ENCODE measurements around the gene FMO1. TPM values are rescaled to one million over a fixed set of nuclear protein-coding genes. Genes with fewer than 3 reads are reported as not detected.

The FMO1 gene
- total and polyA plus RNA-seq, 7 experiments from 2014 or later: not detected

DNA sequence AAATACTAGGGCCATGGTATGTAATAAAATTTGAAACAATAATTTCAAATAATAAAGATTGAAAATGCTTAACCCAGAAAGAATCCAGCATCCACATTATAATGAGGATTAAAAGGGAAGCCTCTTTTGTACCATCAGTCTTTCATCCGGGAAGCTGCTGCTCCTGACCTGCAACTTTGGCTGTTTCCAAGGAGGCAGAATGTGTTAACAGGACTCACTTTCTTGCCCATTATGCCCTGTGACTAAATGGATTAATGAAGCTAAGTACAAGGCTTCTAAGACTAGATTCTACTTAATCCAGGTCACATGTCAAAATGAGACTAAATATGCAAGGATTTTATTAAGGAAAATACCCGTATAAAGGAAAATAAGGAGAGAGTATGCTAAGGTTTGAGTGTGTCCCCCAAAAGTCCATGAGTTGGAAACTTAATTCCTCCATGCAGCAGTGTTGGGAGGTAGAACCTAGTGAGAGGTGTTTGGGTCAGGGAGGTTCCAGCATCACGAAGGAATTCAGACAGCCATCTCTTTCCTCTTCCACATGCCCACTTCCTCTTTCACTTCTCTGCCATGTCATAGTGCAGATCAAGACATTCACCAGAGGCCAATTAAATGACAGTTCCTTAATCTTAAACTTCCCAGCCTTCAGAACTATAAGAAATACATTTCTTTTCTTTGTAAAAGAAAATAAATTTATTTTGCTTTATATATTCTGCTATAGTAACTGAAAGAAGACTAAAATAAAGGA is 35.5 kb upstream of the FMO1 start:
- Histone ChIP-seq H3K27me3 (ENCODE audit: control insufficient read depth in 2 of 2, insufficient read depth in 2 of 2, low read length in 2 of 2) (no peaks in the 10 kb centered on the region), H3K4me1 (ENCODE audit: control insufficient read depth in 2 of 2, insufficient read depth in 2 of 2, low read length in 2 of 2) (no peaks in the 10 kb centered on the region), H3K4me3 (ENCODE audit: low read length) (no peak overlapping the region), H3K36me3 (ENCODE audit: control insufficient read depth in 2 of 3, insufficient read depth in 3 of 3, low read length in 3 of 3) (no peaks in the 10 kb centered on the region), H3K27ac (ENCODE audit: low read depth, low read length) (no peak overlapping the region), H3K9me3 (ENCODE audit: control insufficient read depth in 2 of 3, low read length in 3 of 3) (no peaks in the 10 kb centered on the region)
- intact Hi-C loops (cut with micrococcal nuclease): no loop called here
- POLR2A ChIA-PET: no interaction called here
- H3K36me3 Mint-ChIP-seq: no peaks in the 10 kb centered on the region
- peaks cover 0 to 13% (median 9%) of the 10 kb centered on the region in 5 donors for H3K27me3 Mint-ChIP-seq
- H3K27ac Mint-ChIP-seq: no peak overlapping the region
- peaks cover 0 to 2% (median 0%) of the 10 kb centered on the region in 7 donors for H3K4me1 Mint-ChIP-seq
- DNase-seq: no peak
- ATAC-seq: peak; percentile 72
- CTCF ChIA-PET: no interaction called here
- H3K9me3 Mint-ChIP-seq: peaks cover 0 to 5% (median 0%) of the 10 kb centered on the region in 11 donors
- H3K4me3 Mint-ChIP-seq: no peak overlapping the region

DNA sequence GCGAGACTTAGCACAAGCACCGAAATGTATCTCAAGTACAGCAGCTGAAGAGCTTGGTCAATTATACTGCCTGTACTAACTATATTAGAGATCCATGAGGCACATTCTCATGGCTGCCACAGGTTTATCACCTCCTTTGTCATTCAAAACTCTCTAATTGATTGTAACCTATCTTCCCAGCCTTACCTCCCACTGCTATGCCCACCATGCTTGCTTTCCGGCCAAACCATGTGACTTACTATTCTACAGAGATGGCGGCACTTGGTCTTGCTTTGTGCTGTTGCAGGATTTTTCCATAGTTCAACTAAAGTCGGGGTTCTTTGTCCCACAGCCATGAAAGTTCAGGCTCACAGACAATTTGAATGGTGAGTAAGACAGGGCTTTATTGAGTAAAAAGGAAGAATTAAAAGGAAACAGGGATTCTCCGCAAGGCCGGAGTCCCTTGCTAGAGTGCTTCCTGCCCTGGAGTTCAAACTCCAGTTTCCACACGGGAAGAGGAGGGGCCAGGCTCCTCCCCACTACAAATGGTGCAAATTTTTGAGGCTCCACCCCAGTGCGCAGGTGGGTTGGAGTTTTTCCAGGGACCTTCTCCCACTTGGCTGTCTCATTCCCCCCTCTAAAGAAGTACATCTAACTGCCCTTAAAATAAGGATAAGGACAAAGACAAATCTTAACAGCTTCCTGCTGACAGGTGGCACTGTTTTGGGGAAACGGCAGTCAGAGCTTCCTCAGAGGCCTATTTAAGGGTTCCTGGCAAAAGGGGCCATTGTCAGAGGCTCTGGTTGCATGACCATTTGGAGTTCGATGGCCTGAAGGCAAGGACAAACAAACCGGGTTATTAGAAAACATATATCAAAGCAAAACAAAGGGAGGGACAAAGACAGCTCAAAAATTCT is 34.5 kb upstream of the FMO1 start:
- no peak for ATAC-seq
- POLR2A ChIA-PET: no interaction called here
- H3K27ac ChIP-seq (ENCODE audit: low read depth, low read length): no peak overlapping the region
- no peak for DNase-seq
- intact Hi-C loops (cut with micrococcal nuclease): no loop called here
- H3K36me3 ChIP-seq (ENCODE audit: control insufficient read depth in 2 of 3, insufficient read depth in 3 of 3, low read length in 3 of 3): no peaks in the 10 kb centered on the region
- H3K4me3 ChIP-seq (ENCODE audit: low read length): no peak overlapping the region
- H3K9me3 Mint-ChIP-seq: peaks cover 0 to 5% (median 0%) of the 10 kb centered on the region in 11 donors
- H3K4me3 Mint-ChIP-seq: no peak overlapping the region
- no peaks in the 10 kb centered on the region for H3K27me3 ChIP-seq (ENCODE audit: control insufficient read depth in 2 of 2, insufficient read depth in 2 of 2, low read length in 2 of 2)
- peaks cover 0 to 2% (median 0%) of the 10 kb centered on the region in 7 donors for H3K4me1 Mint-ChIP-seq
- no peaks in the 10 kb centered on the region for H3K4me1 ChIP-seq (ENCODE audit: control insufficient read depth in 2 of 2, insufficient read depth in 2 of 2, low read length in 2 of 2)
- H3K9me3 ChIP-seq (ENCODE audit: control insufficient read depth in 2 of 3, low read length in 3 of 3): no peaks in the 10 kb centered on the region
- H3K36me3 Mint-ChIP-seq: no peaks in the 10 kb centered on the region
- CTCF ChIA-PET: no interaction called here
- no peak overlapping the region for H3K27ac Mint-ChIP-seq
- H3K27me3 Mint-ChIP-seq: peaks cover 0 to 11% (median 7%) of the 10 kb centered on the region in 5 donors

DNA sequence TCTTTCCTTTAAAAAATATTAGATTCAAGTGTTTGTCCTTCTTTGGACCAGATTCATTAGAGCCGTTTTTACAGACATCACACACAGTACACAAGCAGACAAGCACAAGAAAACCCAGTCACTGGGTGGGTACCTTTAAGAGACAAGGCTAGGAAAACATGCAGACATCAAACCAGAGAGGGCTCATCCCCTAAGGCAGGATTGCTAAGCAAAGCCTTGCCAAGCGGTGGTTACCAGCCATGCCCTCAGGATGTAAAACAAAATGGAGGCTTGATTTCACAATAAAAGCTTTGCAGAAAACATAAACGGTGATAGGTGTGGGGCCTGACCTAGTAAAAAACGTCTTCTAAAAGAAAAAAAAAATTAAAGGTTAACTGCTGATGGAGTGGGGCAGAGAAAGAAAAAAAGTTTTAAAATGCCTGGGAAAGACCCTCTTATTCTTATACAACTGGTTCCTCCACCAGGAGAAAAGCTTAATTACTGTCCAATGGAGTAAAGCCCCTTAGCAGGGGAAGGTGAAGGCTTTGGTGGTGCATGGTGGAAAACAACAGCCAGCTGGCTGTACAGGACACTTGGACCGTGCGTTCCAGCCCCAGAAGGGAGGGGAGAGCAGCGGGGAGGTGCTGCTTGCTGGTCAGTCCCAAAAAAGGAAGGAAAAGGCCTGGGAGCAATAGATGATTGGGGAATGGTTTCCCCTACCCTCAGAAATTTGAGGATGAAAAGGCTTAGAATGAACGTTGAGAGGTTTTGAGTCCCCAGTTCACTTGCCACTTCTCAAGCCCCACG is 30.4 kb upstream of the FMO1 start:
- H3K27me3 Mint-ChIP-seq: peaks cover 0 to 16% (median 9%) of the 10 kb centered on the region in 5 donors
- no peak overlapping the region for H3K27ac Mint-ChIP-seq
- H3K27me3 ChIP-seq (ENCODE audit: control insufficient read depth in 2 of 2, insufficient read depth in 2 of 2, low read length in 2 of 2): no peaks in the 10 kb centered on the region
- no peak overlapping the region for H3K4me3 ChIP-seq (ENCODE audit: low read length)
- ChIA-PET CTCF (no interaction called here), POLR2A (no interaction called here)
- no peak overlapping the region for H3K27ac ChIP-seq (ENCODE audit: low read depth, low read length)
- ATAC-seq (no peak), DNase-seq (no peak)
- H3K36me3 Mint-ChIP-seq: no peaks in the 10 kb centered on the region
- no peaks in the 10 kb centered on the region for H3K36me3 ChIP-seq (ENCODE audit: control insufficient read depth in 2 of 3, insufficient read depth in 3 of 3, low read length in 3 of 3)
- intact Hi-C loops (cut with micrococcal nuclease): no loop called here
- H3K9me3 Mint-ChIP-seq: peaks cover 0 to 5% (median 0%) of the 10 kb centered on the region in 11 donors
- H3K4me3 Mint-ChIP-seq: no peak overlapping the region
- H3K4me1 Mint-ChIP-seq: peaks cover 0 to 4% (median 0%) of the 10 kb centered on the region in 7 donors
- no peaks in the 10 kb centered on the region for H3K4me1 ChIP-seq (ENCODE audit: control insufficient read depth in 2 of 2, insufficient read depth in 2 of 2, low read length in 2 of 2)
- no peaks in the 10 kb centered on the region for H3K9me3 ChIP-seq (ENCODE audit: control insufficient read depth in 2 of 3, low read length in 3 of 3)

DNA sequence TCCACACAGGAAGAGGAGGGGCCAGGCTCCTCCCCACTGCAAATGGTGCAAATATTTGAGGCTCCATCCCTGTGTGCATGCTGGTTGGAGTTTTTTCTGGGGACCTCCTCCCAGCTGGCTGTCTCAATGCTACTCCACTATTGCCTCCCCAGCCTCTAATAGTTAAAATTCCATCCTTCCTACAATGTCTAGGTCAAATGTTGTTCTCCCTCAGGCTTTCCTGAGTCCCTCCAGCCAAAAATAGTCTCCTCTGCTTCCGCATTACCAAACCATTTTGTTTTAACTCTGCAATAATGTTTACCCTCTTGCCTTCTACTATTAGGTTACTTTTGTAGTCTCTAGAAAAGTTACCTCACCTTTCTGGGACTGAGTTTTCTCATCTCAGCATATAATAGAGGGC is 29.6 kb upstream of the FMO1 start:
- ChIA-PET CTCF (no interaction called here), POLR2A (no interaction called here)
- Histone ChIP-seq H3K27me3 (ENCODE audit: control insufficient read depth in 2 of 2, insufficient read depth in 2 of 2, low read length in 2 of 2) (peaks cover 0 to 3% of the 10 kb centered on the region in 2 donors), H3K36me3 (ENCODE audit: control insufficient read depth in 2 of 3, insufficient read depth in 3 of 3, low read length in 3 of 3) (no peaks in the 10 kb centered on the region), H3K4me1 (ENCODE audit: control insufficient read depth in 2 of 2, insufficient read depth in 2 of 2, low read length in 2 of 2) (no peaks in the 10 kb centered on the region), H3K4me3 (ENCODE audit: low read length) (no peak overlapping the region), H3K9me3 (ENCODE audit: control insufficient read depth in 2 of 3, low read length in 3 of 3) (no peaks in the 10 kb centered on the region), H3K27ac (ENCODE audit: low read depth, low read length) (no peak overlapping the region)
- H3K4me3 Mint-ChIP-seq: no peak overlapping the region
- no peak for DNase-seq
- H3K36me3 Mint-ChIP-seq: no peaks in the 10 kb centered on the region
- ATAC-seq: no peak
- peaks cover 0 to 5% (median 0%) of the 10 kb centered on the region in 11 donors for H3K9me3 Mint-ChIP-seq
- H3K27me3 Mint-ChIP-seq: peaks cover 0 to 16% (median 7%) of the 10 kb centered on the region in 5 donors
- peaks cover 0 to 3% (median 0%) of the 10 kb centered on the region in 7 donors for H3K4me1 Mint-ChIP-seq
- intact Hi-C loops (cut with micrococcal nuclease): no loop called here
- H3K27ac Mint-ChIP-seq: no peak overlapping the region

DNA sequence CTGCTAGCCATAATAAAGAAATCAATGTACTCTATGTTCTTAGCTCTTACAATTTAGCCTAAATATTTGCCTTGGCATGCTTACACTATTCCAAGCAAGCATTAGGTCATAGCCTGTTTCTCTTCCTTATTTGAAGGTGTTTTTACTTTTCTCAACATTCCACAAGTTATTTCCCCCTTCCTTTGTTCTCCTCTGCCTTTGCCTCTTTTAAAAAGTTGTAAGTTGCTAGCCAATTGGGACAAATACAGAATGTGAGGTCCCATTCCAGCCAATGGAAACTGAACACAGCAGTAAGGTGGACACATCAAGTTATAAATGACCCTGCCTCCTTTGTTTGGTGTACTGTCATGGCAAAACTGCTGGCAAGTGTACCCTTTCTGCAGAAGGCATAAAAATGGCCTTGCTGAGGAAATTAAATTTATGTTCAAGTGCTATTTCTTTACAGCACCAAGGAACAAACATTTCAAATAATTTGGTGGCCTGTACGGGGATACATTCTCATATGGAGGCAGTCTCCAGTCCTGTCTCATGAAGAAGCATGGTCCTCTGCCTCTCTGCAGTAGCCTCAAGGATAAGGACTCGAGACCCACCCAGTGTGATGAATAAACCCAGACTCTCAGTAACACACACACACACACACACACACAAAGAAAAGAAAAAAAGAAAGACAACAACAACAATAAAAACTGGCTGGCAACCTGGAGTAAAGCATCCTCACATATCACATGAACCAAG is 28.8 kb upstream of the FMO1 start:
- no peaks in the 10 kb centered on the region for H3K36me3 Mint-ChIP-seq
- Histone ChIP-seq H3K36me3 (ENCODE audit: control insufficient read depth in 2 of 3, insufficient read depth in 3 of 3, low read length in 3 of 3) (no peaks in the 10 kb centered on the region), H3K9me3 (ENCODE audit: control insufficient read depth in 2 of 3, low read length in 3 of 3) (no peaks in the 10 kb centered on the region), H3K4me1 (ENCODE audit: control insufficient read depth in 2 of 2, insufficient read depth in 2 of 2, low read length in 2 of 2) (no peaks in the 10 kb centered on the region), H3K27me3 (ENCODE audit: control insufficient read depth in 2 of 2, insufficient read depth in 2 of 2, low read length in 2 of 2) (peaks cover 0 to 3% of the 10 kb centered on the region in 2 donors), H3K27ac (ENCODE audit: low read depth, low read length) (no peak overlapping the region), H3K4me3 (ENCODE audit: low read length) (no peak overlapping the region)
- H3K27ac Mint-ChIP-seq: no peak overlapping the region
- ATAC-seq: no peak
- CTCF ChIA-PET: no interaction called here
- DNase-seq: no peak
- H3K9me3 Mint-ChIP-seq: peaks cover 0 to 5% (median 0%) of the 10 kb centered on the region in 11 donors
- peaks cover 0 to 16% (median 7%) of the 10 kb centered on the region in 5 donors for H3K27me3 Mint-ChIP-seq
- POLR2A ChIA-PET: no interaction called here
- H3K4me3 Mint-ChIP-seq: no peak overlapping the region
- intact Hi-C loops (cut with micrococcal nuclease): loop anchor here in 1 of 2 donors (10.0 kb wide), 1 partner anchor 55 kb away; no protein-coding TSS in a partner anchor
- peaks cover 0 to 3% (median 0%) of the 10 kb centered on the region in 7 donors for H3K4me1 Mint-ChIP-seq

DNA sequence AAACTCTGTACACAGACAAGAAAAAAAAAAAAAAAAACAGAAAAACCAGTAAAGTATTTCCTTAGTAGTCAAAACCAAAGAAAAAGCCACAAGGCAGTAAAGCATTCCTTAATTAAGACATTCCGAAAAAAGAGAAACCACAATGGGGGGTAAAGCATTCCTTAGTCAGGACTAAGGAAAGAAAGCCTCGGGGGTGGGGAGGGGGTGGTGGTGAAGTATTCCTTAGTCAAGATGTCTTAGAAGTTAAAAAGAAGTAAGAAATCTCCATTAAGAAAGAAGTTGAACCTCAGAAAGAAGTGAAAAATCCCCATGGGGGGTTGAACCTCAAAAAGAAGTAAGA is 28.2 kb upstream of the FMO1 start:
- H3K4me1 Mint-ChIP-seq: peaks cover 0 to 3% (median 0%) of the 10 kb centered on the region in 7 donors
- no peak for DNase-seq
- no peaks in the 10 kb centered on the region for H3K9me3 ChIP-seq (ENCODE audit: control insufficient read depth in 2 of 3, low read length in 3 of 3)
- H3K27ac ChIP-seq (ENCODE audit: low read depth, low read length): no peak overlapping the region
- H3K27me3 ChIP-seq (ENCODE audit: control insufficient read depth in 2 of 2, insufficient read depth in 2 of 2, low read length in 2 of 2): peaks cover 0 to 3% of the 10 kb centered on the region in 2 donors
- ATAC-seq: no peak
- no peaks in the 10 kb centered on the region for H3K4me1 ChIP-seq (ENCODE audit: control insufficient read depth in 2 of 2, insufficient read depth in 2 of 2, low read length in 2 of 2)
- no peaks in the 10 kb centered on the region for H3K36me3 ChIP-seq (ENCODE audit: control insufficient read depth in 2 of 3, insufficient read depth in 3 of 3, low read length in 3 of 3)
- H3K4me3 Mint-ChIP-seq: no peak overlapping the region
- no peak overlapping the region for H3K4me3 ChIP-seq (ENCODE audit: low read length)
- H3K9me3 Mint-ChIP-seq: peaks cover 0 to 5% (median 0%) of the 10 kb centered on the region in 11 donors
- peaks cover 0 to 16% (median 7%) of the 10 kb centered on the region in 5 donors for H3K27me3 Mint-ChIP-seq
- no peak overlapping the region for H3K27ac Mint-ChIP-seq
- no peaks in the 10 kb centered on the region for H3K36me3 Mint-ChIP-seq
- intact Hi-C loops (cut with micrococcal nuclease): loop anchor here in 1 of 2 donors (10.0 kb wide), 1 partner anchor 55 kb away; no protein-coding TSS in a partner anchor
- CTCF ChIA-PET: no interaction called here
- POLR2A ChIA-PET: no interaction called here
